SK-N-SH (cell line): ENCODE data around the gene RPH3AL. TPM values are rescaled to one million over a fixed set of nuclear protein-coding genes. Genes with fewer than 3 reads are reported as not detected.

Experiments used
- CTCF ChIA-PET: fragments of 300-600, 350-600 bp; formaldehyde crosslinking; extraction: SDS; loops from one replicate; lab custom pipeline; 2021; lab: Yijun Ruan, JAX
- POLR2A ChIA-PET: fragments of 350-600 bp; sonication (Branson Sonifier 250); formaldehyde crosslinking; extraction: SDS; loops from one replicate; lab custom pipeline; 2020; ENCODE audit warnings: antibody characterized with exemption, inconsistent platforms; lab: Yijun Ruan, JAX
- DNase-seq: peaks from one replicate; pipeline ENCODE4 v3.0.0; 2012
- H2AFZ ChIP-seq: fragments of 200-600 bp; sonication (generic); 2 replicates; pipeline ENCODE4 v1.8.1; 2016; ENCODE audit warnings: antibody characterized with exemption, mild to moderate bottlenecking, low read depth
- H3F3A ChIP-seq: fragments of 200-600 bp; sonication (generic); replicated peaks from 2 replicates; pipeline ENCODE3; 2016; ENCODE audit warnings: antibody characterized with exemption, mild to moderate bottlenecking; ENCODE audit not compliant: insufficient read depth
- H3K27ac ChIP-seq, 2 experiments: fragments of 200-500 bp in 1 of 2; fragments of 200-600 bp in 1 of 2; sonication (Bioruptor generic) in 1 of 2; sonication (generic), shearing (Covaris generic) in 1 of 2; 2 replicates each; pipeline versions ENCODE4 v1.5.1 to v1.6.1; 2014 to 2016; ENCODE audit warnings: low read depth in 2 of 2, inconsistent platforms in 1 of 2, low read length in 1 of 2, mild to moderate bottlenecking in 1 of 2, mixed read lengths in 1 of 2
- H3K27me3 ChIP-seq: fragments of 200-600 bp; sonication (generic), shearing (Covaris generic); 2 replicates; pipeline ENCODE4 v1.6.1; 2016; ENCODE audit warnings: mixed run types; ENCODE audit not compliant: insufficient read depth
- H3K36me3 ChIP-seq, 2 experiments: fragments of 200-500 bp in 1 of 2; fragments of 200-600 bp in 1 of 2; sonication (Bioruptor generic) in 1 of 2; sonication (generic) in 1 of 2; replicated peaks in 1 of 2; 2 replicates each; pipeline versions ENCODE3 to v1.5.1; 2014 to 2016; ENCODE audit warnings: low read length in 1 of 2, mild to moderate bottlenecking in 1 of 2; ENCODE audit not compliant: insufficient read depth in 2 of 2, control insufficient read depth in 1 of 2
- H3K4me1 ChIP-seq, 2 experiments: fragments of 200-500 bp in 1 of 2; fragments of 200-600 bp in 1 of 2; sonication (Bioruptor generic) in 1 of 2; sonication (generic), shearing (Covaris generic) in 1 of 2; 2 replicates each; pipeline versions ENCODE4 v1.5.1 to v1.6.1; 2014 to 2016; ENCODE audit warnings: low read depth in 1 of 2, low read length in 1 of 2, mixed run types in 1 of 2; ENCODE audit not compliant: insufficient read depth in 2 of 2, control insufficient read depth in 1 of 2
- H3K4me2 ChIP-seq: fragments of 200-600 bp; sonication (generic), shearing (Covaris generic); 2 replicates; pipeline ENCODE4 v1.6.1; 2017; ENCODE audit warnings: mixed run types
- H3K4me3 ChIP-seq, 2 experiments: fragments of 200-500 bp in 1 of 2; fragments of 200-600 bp in 1 of 2; sonication (Bioruptor generic) in 1 of 2; sonication (generic), shearing (Covaris generic) in 1 of 2; 2 replicates each; pipeline versions ENCODE4 v1.5.1 to v1.8.1; 2014 to 2016; ENCODE audit warnings: low read depth in 2 of 2, inconsistent platforms in 1 of 2, low read length in 1 of 2, mild to moderate bottlenecking in 1 of 2, mixed read lengths in 1 of 2, moderate library complexity in 1 of 2
- H3K79me2 ChIP-seq: fragments of 200-600 bp; sonication (generic); 2 replicates; pipeline ENCODE4 v1.8.1; 2017; ENCODE audit warnings: mild to moderate bottlenecking; ENCODE audit not compliant: insufficient read depth
- H3K9ac ChIP-seq: fragments of 200-600 bp; sonication (generic); 2 replicates; pipeline ENCODE4 v1.6.1; 2017; ENCODE audit warnings: mixed run types
- H3K9me2 ChIP-seq: fragments of 200-600 bp; sonication (generic); 2 replicates; pipeline ENCODE4 v1.6.1; 2017; ENCODE audit warnings: mixed run types
- H3K9me3 ChIP-seq: fragments of 200-600 bp; sonication (generic); 2 replicates; pipeline ENCODE4 v1.6.1; 2017; ENCODE audit warnings: mixed run types, mild to moderate bottlenecking, moderate library complexity
- H4K20me1 ChIP-seq: fragments of 200-600 bp; sonication (generic); 2 replicates; pipeline ENCODE4 v1.6.1; 2017; ENCODE audit warnings: mild to moderate bottlenecking, mixed run types; ENCODE audit not compliant: insufficient read depth
- CHD2 ChIP-seq: fragments of 150-350 bp; IDR thresholded peaks from 2 replicates; pipeline ENCODE4 v1.6.1; 2018; ENCODE audit warnings: low read length; ENCODE audit not compliant: partially characterized antibody
- EZH2phosphoT487 ChIP-seq: fragments of 200-600 bp; sonication (generic); IDR thresholded peaks from 2 replicates; pipeline ENCODE4 v1.6.1; 2017; ENCODE audit warnings: low read depth, mixed run types, mild to moderate bottlenecking, antibody characterized with exemption, moderate library complexity, borderline replicate concordance
- FOSL2 ChIP-seq: IDR thresholded peaks from 2 replicates; pipeline ENCODE4 v1.4.0; 2012; ENCODE audit warnings: low read depth, mild to moderate bottlenecking, moderate library complexity, borderline replicate concordance
- FOXJ3 ChIP-seq: sonication (generic); formaldehyde crosslinking; IDR thresholded peaks from 2 replicates; pipeline ENCODE4 v1.5.1; 2020; ENCODE audit warnings: mild to moderate bottlenecking, missing genetic modification reagents
- GATA2 ChIP-seq: sonication (generic); formaldehyde crosslinking; IDR thresholded peaks from 2 replicates; pipeline ENCODE4 v1.5.0; 2020; ENCODE audit warnings: mild to moderate bottlenecking, missing genetic modification reagents
- JUND ChIP-seq: IDR thresholded peaks from 2 replicates; pipeline ENCODE4 v1.4.0; 2012
- MXI1 ChIP-seq: IDR thresholded peaks from 2 replicates; pipeline ENCODE4 v1.6.1; 2012; ENCODE audit warnings: mild to moderate bottlenecking, low read depth, low read length, improper control_type of control experiment
- NFIC ChIP-seq: IDR thresholded peaks from 2 replicates; pipeline ENCODE4 v1.4.0; 2012; ENCODE audit warnings: borderline replicate concordance
- NRF1 ChIP-seq: IDR thresholded peaks from 2 replicates; pipeline ENCODE4 v1.6.1; 2012; ENCODE audit warnings: low read depth, mild to moderate bottlenecking, low read length
- RAD21 ChIP-seq: IDR thresholded peaks from 2 replicates; pipeline ENCODE4 v1.6.1; 2012; ENCODE audit warnings: mild to moderate bottlenecking, low read length
- RXRA ChIP-seq: IDR thresholded peaks from 2 replicates; pipeline ENCODE4 v1.4.0; 2012; ENCODE audit warnings: low read depth, mild to moderate bottlenecking, borderline replicate concordance
- SMC3 ChIP-seq: IDR thresholded peaks from 2 replicates; pipeline ENCODE4 v1.6.1; 2012; ENCODE audit warnings: low read depth, low read length, improper control_type of control experiment
- TCF12 ChIP-seq: IDR thresholded peaks from 2 replicates; pipeline ENCODE4 v1.4.0; 2012
- TEAD4 ChIP-seq: IDR thresholded peaks from 2 replicates; pipeline ENCODE4 v1.4.0; 2012; ENCODE audit warnings: mild to moderate bottlenecking, borderline replicate concordance; ENCODE audit not compliant: insufficient read depth
- WGBS: methylation state at CpG from one replicate; pipeline ENCODE4 v1.1.6; 2017; ENCODE audit warnings: low lambda C conversion rate; 5-methylcytosine and 5-hydroxymethylcytosine counted together
- polyA plus RNA-seq, 3 experiments: library from polyadenylated mRNA; depleted of rRNA; stranded (reverse); fragments of >200 nt; gene quantifications; 2 replicates each; pipeline ENCODE4 v1.2.3, GENCODE V29; 2012
- TF ChIP-seq, protein P1 (sequence below): IDR thresholded peaks from 2 replicates; pipeline ENCODE4 v1.4.0; 2012; ENCODE audit warnings: low read depth, borderline replicate concordance
- TF ChIP-seq, protein P2 (sequence below): fragments of 200-600 bp; sonication (generic); IDR thresholded peaks from 2 replicates; pipeline ENCODE4 v1.6.1; 2017; ENCODE audit warnings: antibody characterized with exemption, mild to moderate bottlenecking, moderate library complexity

RPH3AL gene
- polyA plus RNA-seq, 1 of the 3 experiments (the other 2 are of a cell fraction) = 2.9 TPM

DNA sequence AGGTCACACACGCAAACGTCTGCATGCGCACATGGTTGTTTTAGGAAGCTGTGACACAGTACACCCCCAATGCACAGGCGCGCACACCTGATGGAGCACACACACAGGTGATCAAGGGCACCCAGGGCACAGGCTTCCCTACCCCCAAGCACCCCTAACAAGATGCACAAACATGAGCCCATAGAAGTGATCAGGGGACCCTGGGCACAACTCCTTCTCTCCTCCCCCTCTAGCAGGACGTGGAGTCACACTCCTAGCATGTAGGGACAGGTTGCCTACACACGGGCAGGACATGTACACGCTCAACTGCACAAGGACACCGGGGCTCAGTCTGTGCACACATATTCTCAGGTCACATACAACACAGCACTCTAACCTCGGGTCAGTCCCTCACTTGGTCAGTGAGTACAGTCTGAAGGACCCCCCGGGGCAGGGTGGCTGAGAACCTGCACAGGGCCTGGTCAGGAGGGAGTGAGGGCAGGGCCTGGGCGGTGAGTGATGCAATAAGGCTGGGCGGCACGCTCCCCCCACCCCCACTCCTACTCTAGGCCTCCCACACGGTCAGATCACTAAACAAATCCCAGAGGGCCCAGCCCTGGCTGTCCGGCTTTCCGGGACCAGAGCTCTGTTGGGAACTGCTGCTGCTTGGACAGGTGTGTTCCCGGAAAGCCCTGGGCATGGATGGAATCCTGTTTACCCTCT is 170.4 kb downstream of the RPH3AL start:
- no peaks in the 10 kb centered on the region for H3K9me3 ChIP-seq
- no peaks in the 10 kb centered on the region for H4K20me1 ChIP-seq
- H3K79me2 ChIP-seq = no peaks in the 10 kb centered on the region
- no peaks in the 10 kb centered on the region for H3K9me2 ChIP-seq
- H3K27me3 ChIP-seq = peaks cover 39% of the 10 kb centered on the region
- H3K4me2 ChIP-seq = 0 out of 2 replicates have a peak overlapping the region, but pooled peaks have one; percentile 41
- peaks cover 0 to 36% of the 10 kb centered on the region in 2 experiments; a peak in 2 of 4 replicates for H3K4me1 ChIP-seq
- POLR2A ChIA-PET = no interaction called here
- CTCF ChIA-PET = interaction anchor here (0.8 to 1.6 kb wide), 4 partner anchors 18 to 230 kb away, joined by 3 to 6 read pairs (median 3); no protein-coding TSS in a partner anchor
- DNase-seq = no peak
- 81% methylated on average over 11 of the region's 18 CpGs for WGBS
- no peak for TF ChIP-seq CHD2
- no peak for TF ChIP-seq JUND
- no peak for TF ChIP-seq SMC3
- TF ChIP-seq TCF12 = no peak
- TF ChIP-seq RXRA = no peak
- no peak for TF ChIP-seq FOSL2
- TF ChIP-seq NFIC = no peak
- no peak overlapping the region for H3K27ac ChIP-seq
- H2AFZ ChIP-seq = no peak overlapping the region
- no peaks in the 10 kb centered on the region for H3K36me3 ChIP-seq
- H3K4me3 ChIP-seq = no peak overlapping the region; a peak in 1 of 4 replicates
- H3F3A ChIP-seq = no peaks in the 10 kb centered on the region
- no peak overlapping the region for H3K9ac ChIP-seq

- Histone ChIP-seq H3K27ac (peak within 1 kb of the TSS in 1 of 2 experiments; percentile 94; a peak in 1 of 4 replicates), H3K4me2 (0 out of 2 replicates have a peak within 1 kb of the TSS, but pooled peaks have one; percentile 41), H3K4me1 (peaks cover 0 to 38% of the 10 kb centered on the region in 2 experiments; a peak in 2 of 4 replicates), H3K4me3 (peak within 1 kb of the TSS in 1 of 2 experiments; percentile 45; a peak in 2 of 4 replicates), H3K36me3 (no peaks in the 10 kb centered on the region), H4K20me1 (no peaks in the 10 kb centered on the region), H3K9me3 (no peaks in the 10 kb centered on the region), H3K27me3 (peaks cover 44% of the 10 kb centered on the region), H3K9me2 (no peaks in the 10 kb centered on the region), H3F3A (no peaks in the 10 kb centered on the region), H2AFZ (no peak within 1 kb of the TSS), H3K9ac (no peak within 1 kb of the TSS), H3K79me2 (no peaks in the 10 kb centered on the region)
- POLR2A ChIA-PET = no interaction called here
- WGBS = 16% methylated on average over 28 of the region's 120 CpGs
- TF ChIP-seq RAD21 = peak; percentile 22; the same call in 1 of the 2 replicates
- TF ChIP-seq TEAD4 = no peak
- TF ChIP-seq JUND = no peak
- TF ChIP-seq, protein P1, sequence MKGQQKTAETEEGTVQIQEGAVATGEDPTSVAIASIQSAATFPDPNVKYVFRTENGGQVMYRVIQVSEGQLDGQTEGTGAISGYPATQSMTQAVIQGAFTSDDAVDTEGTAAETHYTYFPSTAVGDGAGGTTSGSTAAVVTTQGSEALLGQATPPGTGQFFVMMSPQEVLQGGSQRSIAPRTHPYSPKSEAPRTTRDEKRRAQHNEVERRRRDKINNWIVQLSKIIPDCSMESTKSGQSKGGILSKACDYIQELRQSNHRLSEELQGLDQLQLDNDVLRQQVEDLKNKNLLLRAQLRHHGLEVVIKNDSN = no peak
- no peak for TF ChIP-seq GATA2 (CRISPR knock-in tag)
- no peak for TF ChIP-seq EZH2phosphoT487
- peak; percentile 53 for TF ChIP-seq MXI1
- TF ChIP-seq FOXJ3 = no peak
- TF ChIP-seq NRF1 = peak; percentile 42
- TF ChIP-seq, protein P2, sequence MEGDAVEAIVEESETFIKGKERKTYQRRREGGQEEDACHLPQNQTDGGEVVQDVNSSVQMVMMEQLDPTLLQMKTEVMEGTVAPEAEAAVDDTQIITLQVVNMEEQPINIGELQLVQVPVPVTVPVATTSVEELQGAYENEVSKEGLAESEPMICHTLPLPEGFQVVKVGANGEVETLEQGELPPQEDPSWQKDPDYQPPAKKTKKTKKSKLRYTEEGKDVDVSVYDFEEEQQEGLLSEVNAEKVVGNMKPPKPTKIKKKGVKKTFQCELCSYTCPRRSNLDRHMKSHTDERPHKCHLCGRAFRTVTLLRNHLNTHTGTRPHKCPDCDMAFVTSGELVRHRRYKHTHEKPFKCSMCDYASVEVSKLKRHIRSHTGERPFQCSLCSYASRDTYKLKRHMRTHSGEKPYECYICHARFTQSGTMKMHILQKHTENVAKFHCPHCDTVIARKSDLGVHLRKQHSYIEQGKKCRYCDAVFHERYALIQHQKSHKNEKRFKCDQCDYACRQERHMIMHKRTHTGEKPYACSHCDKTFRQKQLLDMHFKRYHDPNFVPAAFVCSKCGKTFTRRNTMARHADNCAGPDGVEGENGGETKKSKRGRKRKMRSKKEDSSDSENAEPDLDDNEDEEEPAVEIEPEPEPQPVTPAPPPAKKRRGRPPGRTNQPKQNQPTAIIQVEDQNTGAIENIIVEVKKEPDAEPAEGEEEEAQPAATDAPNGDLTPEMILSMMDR = no peak
- no peak for TF ChIP-seq TCF12
- TF ChIP-seq CHD2 = peak; percentile 7
- CTCF ChIA-PET = interaction anchor here (0.7 to 6.5 kb wide), 6 partner anchors 16 to 128 kb away, joined by 3 to 38 read pairs (median 3); no protein-coding TSS in a partner anchor
- DNase-seq = peak; percentile 93
Observed at GRCh38 chr17:181245-182049, 171.2 kb downstream of the RPH3AL start, which contains the start of gene DOC2B. Gene DOC2B (minus strand): TSS chr17:181650. CDS start chr17:181479, 171 bp downstream.
